ENCODE measurements around the gene BCAS3.

The BCAS3 gene

DNA sequence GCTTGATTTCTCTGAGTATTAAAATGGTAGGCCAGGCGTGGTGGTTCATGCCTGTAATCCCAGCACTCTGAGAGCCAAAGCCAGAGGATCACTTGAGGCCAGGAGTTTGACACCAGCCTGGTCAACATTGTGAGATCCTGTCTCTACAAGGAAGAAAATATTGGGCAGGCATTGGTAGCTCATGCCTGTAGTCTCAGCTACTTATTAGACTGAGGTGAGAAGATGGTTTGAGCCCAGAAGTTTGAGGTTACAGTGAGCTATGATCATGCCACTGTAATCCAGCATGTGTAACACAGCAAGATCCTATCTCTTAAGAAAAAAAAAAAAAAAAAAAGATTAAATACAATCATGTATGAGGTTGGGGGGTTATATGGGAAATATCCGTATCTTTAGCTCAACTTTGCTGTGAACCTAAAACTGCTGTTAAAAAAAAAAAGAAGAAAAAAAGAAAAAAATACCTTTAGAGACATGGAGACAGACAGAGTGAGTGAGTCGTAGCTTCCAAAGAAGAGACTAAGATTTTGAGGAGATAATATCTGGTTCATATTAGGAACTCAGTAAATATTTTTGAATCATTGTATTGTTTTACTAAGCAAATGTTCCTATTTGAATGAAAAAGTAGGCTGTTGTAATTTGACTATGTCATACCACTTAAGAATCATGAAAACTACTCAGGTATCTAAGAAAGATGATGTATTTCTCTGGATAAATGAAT is 396.3 kb downstream of the BCAS3 start:
- DNase-seq: no peak

DNA sequence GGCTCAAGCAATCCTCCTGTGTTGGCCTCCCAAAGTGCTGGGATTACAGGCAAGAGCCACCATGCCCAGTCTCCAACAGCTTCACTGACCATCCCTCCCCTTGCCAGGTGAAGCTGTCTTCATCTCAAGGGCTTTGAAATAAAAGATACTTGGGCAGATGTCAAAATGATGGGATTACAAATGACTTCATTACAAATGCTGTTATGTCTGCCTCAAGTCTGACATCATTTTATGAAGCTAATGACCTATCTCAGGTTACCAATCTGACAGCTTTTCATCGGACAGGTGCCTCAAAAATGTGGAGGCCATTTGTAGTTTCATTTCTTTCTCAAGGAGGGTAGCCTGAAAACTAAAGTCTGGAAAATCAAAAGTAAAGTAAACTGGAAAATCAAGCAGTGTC is 398.3 kb downstream of the BCAS3 start:
- DNase-seq: no peak

GRCh38 chr17:61076621-61077031 is 399.0 kb downstream of the BCAS3 start:
- DNase-seq: no peak

DNA sequence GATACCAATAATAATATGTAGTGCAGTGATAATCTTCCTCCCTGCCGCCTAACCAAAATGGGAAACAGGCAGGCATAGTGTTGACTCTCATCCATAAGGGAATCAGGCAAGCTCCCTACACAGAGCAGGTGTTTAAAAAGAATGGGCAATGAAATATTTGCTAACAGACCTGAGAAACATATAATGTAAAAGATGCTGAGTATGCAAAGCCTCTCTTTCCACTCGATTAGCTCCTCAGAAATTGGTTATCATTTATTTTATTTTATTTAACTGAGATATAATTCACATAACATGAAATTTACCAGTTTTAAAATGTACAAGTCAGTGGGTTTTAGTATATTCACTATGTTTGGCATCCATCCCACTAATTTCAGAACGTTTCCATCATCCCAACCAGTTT is 404.3 kb downstream of the BCAS3 start:
- DNase-seq: no peak

GRCh38 chr17:61084260-61084659 is 406.6 kb downstream of the BCAS3 start:
- DNase-seq: no peak

GRCh38 chr17:61087024-61087423 is 409.4 kb downstream of the BCAS3 start:
- DNase-seq: no peak

DNA sequence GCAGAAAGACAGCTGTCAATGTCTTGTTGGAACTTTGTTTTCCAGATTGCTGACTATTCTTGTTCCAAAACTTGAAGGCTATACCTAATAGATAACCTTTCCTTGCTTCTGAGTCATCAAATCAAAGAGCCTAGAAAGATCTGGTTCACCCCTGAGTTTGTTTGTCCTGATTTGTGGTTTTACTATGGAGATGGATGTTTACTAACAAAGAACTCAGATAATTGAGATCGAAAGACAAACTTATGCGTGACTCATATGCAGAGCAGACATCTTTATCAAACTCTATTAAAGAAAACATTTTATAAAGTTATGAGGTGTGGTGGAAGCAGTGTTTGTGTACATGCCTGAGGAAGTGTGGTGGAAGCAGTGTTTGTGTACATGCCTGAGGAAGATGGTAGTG is 410.9 kb downstream of the BCAS3 start:
- no peak for DNase-seq

DNA sequence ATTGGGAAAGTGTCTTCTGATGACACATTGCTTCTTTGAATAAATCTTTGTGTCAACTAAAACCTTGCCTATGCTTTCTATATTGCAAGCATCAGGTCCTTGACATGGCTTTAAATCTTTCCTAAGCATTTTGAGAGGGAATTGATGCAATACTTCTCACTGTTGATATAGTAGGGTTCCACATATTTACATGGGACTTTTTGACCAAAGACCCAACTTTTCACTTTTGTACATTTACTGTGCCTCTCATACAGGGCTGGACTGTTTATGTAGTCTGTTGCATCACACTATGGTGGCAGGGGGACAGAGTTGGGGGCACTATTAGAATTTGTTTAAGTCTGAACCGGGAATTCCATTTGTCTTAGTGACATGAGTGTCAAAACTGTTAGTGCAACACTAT is 413.4 kb downstream of the BCAS3 start:
- DNase-seq: no peak

GRCh38 chr17:61097781-61098180 is 420.1 kb downstream of the BCAS3 start:
- no peak for DNase-seq

DNA sequence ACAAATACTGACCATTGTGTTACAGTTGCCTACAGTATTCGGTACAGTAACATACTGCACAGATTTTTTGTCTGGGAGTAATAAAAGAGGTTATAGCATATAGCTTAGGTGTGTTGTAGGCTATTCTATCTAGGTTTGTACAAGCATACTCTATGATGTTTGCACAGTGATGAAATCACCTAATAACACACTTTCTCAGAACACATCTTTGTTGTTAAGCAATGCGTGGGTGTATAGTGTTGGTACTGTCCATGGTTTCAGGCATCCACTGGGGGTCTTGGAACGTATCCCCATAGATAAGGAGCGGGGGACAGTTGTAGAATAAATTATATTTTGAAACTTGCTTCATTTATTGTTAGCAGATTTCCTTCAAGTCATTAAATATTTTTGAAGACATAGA is 428.7 kb downstream of the BCAS3 start:
- no peak for DNase-seq

DNA sequence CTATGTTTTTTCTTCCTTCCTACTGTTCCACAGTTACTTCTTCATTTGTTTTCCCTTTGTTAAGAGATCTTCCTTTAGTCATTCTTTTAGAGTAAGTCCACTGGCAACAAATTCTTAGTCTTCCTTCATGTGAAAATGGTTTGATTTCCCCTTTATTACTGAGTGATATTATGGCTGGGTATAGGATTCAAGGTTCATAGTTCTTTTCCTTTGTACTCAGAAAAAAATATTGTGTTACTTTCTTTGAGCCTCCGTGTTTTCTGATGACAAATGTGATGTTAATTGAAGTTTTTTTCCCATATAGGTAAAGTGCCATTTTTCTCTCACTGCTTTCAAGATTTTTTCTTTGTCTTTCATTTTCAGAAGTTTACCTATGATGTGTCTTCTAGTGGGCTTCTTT is 438.9 kb downstream of the BCAS3 start:
- DNase-seq: no peak

DNA sequence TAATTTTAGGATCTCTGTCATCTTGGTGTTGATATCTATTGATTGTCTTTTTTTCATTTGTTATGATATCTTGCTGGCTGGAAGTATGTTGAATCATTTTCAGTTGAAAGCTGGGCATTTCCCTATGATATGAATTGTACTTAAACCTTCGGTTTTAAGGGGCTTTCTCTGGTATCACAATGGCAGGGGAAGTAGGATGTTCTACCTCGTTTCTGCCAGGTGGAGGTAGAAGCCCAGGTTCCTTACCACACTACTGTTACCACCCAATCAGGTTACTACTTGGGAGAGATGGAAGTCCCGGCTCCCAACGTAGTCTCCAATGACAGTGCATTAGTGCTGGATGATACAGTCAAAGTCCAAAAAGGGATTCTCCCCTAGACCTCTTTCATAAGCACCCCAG is 440.3 kb downstream of the BCAS3 start:
- no peak for DNase-seq

- no peak for DNase-seq
These were observed 441.2 kb downstream of the BCAS3 start for GRCh38 chr17:61118871-61119270.

DNA sequence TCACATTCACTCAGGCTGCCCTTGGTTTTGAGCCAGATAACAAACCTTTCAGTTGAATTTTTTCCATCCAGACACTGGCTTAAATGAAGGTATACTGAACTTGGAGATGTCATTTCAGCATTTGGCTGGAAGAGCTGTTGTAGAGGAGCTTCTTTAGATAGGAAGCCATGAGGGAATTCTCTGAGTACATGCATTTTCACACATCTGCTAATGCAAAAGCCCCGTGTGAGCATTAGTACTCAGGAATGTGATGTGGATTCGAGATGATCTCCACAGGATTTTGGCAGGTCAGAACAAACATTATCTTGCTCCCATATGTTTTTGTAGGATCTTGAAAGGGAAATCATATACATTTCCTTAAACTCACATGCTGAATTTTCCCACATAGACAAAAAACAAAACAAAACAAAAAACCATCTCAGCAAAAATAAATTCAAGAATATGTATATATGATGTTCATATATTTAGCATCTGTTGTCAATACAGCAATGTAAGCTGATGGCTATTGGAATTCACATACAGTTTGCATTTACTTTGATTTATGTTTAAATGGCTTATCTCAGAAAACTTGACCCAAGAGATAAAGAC is 444.8 kb downstream of the BCAS3 start:
- DNase-seq: no peak

DNA sequence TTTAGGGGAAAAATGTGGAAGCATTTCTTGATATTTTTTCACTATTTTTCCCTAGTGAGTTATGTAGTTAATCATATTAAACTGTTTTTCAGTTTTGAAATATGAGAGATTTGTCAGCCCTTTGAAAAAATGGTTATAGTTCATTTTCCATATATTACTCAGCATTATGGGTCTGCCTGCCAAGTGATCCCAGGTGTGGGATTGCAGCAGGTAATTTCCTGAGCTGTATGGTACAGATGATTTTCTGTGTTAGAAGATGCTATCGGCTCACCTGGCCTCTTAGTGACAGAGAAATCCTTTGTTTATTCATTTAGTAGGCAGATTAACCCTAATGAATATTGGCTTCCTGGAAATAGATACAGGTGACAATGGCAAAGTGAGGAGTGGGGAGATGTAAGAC is 446.9 kb downstream of the BCAS3 start:
- no peak for DNase-seq

- no peak for DNase-seq
These were observed 449.0 kb downstream of the BCAS3 start for GRCh38 chr17:61126473-61127249.

GRCh38 chr17:61127960-61128359 is 450.3 kb downstream of the BCAS3 start:
- no peak for DNase-seq

DNA sequence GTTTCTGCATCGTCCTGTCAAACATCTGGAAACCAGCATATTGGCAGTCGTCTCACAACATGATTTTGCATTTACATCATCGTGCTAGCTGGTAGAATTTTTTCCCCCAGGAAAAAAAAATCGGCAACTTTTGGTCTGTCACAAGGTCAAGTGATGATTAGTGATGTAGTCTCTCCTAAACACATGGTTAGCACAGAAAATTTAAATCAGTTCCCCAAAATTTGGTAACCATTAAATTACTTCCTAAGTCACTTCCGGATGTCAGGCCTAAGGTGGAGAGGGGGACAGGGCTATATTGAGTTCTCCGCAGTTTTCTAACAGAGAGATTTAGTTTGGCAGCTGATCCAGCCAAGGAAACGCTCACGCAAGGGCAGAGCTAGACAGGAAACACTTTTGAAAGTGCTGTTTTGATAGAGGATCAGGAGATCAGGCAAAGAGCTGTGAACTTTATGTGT is 451.0 kb downstream of the BCAS3 start:
- peak; percentile 22 to 56 (median 41) for DNase-seq

DNA sequence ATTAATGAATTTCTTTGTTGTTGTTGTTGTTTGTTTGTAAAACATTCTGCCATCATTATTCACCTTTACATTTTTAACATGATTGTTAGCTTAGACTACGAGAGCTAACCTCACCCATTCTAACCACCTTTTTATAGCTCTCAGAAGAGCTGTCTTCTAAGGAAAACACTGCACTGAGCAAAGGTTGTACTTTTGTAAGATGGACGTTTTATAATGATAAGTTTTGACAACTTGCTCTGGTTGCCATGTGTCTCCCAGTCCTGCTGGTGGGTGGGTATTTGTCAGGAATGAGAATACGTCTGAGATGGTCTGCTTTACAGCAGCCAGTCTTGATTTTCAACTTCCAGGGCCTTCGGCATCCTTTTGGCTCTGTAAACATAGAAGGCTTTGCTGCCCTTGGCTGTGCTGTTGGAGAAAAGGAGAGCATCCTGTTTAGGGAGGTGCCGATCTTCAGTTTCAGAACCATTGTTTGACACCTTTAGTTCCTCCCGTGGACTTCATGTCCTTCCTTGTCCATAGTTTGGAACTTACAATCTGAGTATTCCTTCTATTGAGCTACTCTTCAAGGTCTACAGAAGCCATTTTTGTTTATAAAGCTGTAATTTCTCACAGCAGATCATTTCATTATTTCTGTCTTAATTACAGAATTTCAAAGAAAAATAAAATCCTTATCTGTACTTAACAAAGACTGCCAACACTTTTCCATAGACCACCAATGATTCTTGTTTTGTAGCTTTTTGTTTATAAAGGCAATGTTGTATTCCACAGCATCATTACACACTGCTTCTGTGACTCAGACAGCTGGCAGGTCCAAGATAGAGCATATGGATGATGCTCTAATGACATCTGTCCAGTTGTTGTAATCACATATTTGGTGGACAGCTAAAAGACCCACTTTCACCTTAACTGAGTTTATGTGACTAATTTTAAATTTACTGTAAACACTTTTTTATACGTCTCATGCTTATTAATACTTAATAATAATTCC is 451.9 kb downstream of the BCAS3 start:
- DNase-seq: no peak

DNA sequence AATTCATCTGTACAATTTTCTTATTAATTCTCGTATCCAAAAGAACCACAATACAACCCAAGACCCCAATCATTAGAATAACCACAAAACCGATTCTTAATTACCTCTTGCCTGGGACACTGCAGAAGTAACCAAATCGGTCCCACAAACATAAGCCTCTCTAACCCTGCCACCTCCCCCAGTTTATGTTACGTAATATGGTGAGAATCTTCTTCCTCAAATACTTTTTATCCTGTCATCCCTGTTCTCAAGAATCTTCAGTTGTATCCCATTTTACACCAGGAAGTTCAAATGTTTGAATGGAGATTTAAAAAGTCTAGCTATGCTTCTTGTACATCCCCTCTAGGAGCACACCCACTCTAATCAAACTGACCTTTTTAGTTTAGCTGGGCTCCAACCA is 452.7 kb downstream of the BCAS3 start:
- DNase-seq: peak; percentile 27 to 63 (median 44)

GRCh38 chr17:61131585-61131984 is 453.9 kb downstream of the BCAS3 start:
- no peak for DNase-seq

GRCh38 chr17:61132524-61132923 is 454.9 kb downstream of the BCAS3 start:
- no peak for DNase-seq

GRCh38 chr17:61133853-61134252 is 456.2 kb downstream of the BCAS3 start:
- no peak for DNase-seq
